Measurements from ENCODE around the gene PFDN6. TPM values are rescaled to one million over a fixed set of nuclear protein-coding genes. Genes with fewer than 3 reads are reported as not detected.

Gene PFDN6
- total and polyA plus RNA-seq, 2 experiments from 2014 or later, result 56.1 to 62.2 TPM

GRCh38 chr6:33278810-33279209 lies 10.6 kb upstream of the PFDN6 start (continued):
- no peak for TF ChIP-seq ZNF462 (CRISPR knock-in tag; IDR thresholded peaks at IDR 0.05)
- TF ChIP-seq ZNF331 (CRISPR knock-in tag; IDR thresholded peaks at IDR 0.05; ENCODE audit: low read depth), result no peak
- TF ChIP-seq ZNF114 (CRISPR knock-in tag; IDR thresholded peaks at IDR 0.05), result no peak
- TF ChIP-seq ETS1 (IDR thresholded peaks at IDR 0.05), result no peak
- no peak for TF ChIP-seq EZH2phosphoT487 (IDR thresholded peaks at IDR 0.05; ENCODE audit: unreplicated experiment)
- no peak for TF ChIP-seq NANOG (IDR thresholded peaks at IDR 0.05; ENCODE audit: borderline replicate concordance)
- TF ChIP-seq CTCF (conservative IDR thresholded peaks at IDR 0.05; ENCODE audit: low read depth in 2 of 2), result no peak
